KMS-11 (cell line): Measurements from ENCODE around the gene SZRD1.
"Not testable (repeated sequence)": the region's sequence is repeated elsewhere in the genome, so short reads cannot be mapped to it uniquely, and the experiment has no call there.

Experiments used
- H2AFZ ChIP-seq: fragments of 200-600 bp; sonication (generic); 2 replicates; pipeline ENCODE4 v1.6.1; 2016; ENCODE audit warnings: antibody characterized with exemption, mixed run types, low read depth
- H3K27ac ChIP-seq: fragments of 200-600 bp; sonication (generic); 2 replicates; pipeline ENCODE4 v1.6.1; 2016; ENCODE audit warnings: mild to moderate bottlenecking, mixed run types
- H3K27me3 ChIP-seq: fragments of 200-600 bp; sonication (generic); 2 replicates; pipeline ENCODE4 v1.6.1; 2017; ENCODE audit warnings: mild to moderate bottlenecking, low read depth, mixed run types, moderate library complexity; ENCODE audit not compliant: insufficient read depth
- H3K36me3 ChIP-seq: fragments of 200-600 bp; sonication (generic); 2 replicates; pipeline ENCODE4 v1.6.1; 2017; ENCODE audit warnings: mild to moderate bottlenecking, mixed run types; ENCODE audit not compliant: insufficient read depth
- H3K4me1 ChIP-seq: fragments of 200-600 bp; sonication (generic); 2 replicates; pipeline ENCODE4 v1.6.1; 2016; ENCODE audit warnings: mild to moderate bottlenecking, low read depth, mixed run types; ENCODE audit not compliant: poor library complexity, severe bottlenecking
- H3K4me2 ChIP-seq: fragments of 200-600 bp; sonication (generic); 2 replicates; pipeline ENCODE4 v1.7.0; 2016; ENCODE audit warnings: mild to moderate bottlenecking, mixed run types
- H3K4me3 ChIP-seq: fragments of 200-600 bp; sonication (generic); IDR thresholded peaks from 2 replicates; pipeline ENCODE4 v1.6.1; 2017; ENCODE audit warnings: low read depth, low read length, mixed read lengths; ENCODE audit not compliant: insufficient read depth
- H3K79me2 ChIP-seq: fragments of 200-600 bp; sonication (generic); 2 replicates; pipeline ENCODE4 v1.6.1; 2016; ENCODE audit warnings: low read depth, mixed run types; ENCODE audit not compliant: insufficient read depth
- H3K9ac ChIP-seq: fragments of 200-600 bp; sonication (generic); 2 replicates; pipeline ENCODE4 v1.6.1; 2016; ENCODE audit warnings: mild to moderate bottlenecking, mixed run types
- H4K20me1 ChIP-seq: fragments of 200-600 bp; sonication (generic); 2 replicates; pipeline ENCODE4 v1.6.1; 2016; ENCODE audit warnings: mild to moderate bottlenecking, mixed run types; ENCODE audit not compliant: insufficient read depth
- CTCF ChIP-seq: fragments of 200-600 bp; sonication (generic); conservative IDR thresholded peaks from 2 replicates; pipeline ENCODE4 v1.6.1; 2017; ENCODE audit warnings: low read depth, mild to moderate bottlenecking, antibody characterized with exemption, low read length, moderate library complexity, mixed read lengths

Gene SZRD1

DNA sequence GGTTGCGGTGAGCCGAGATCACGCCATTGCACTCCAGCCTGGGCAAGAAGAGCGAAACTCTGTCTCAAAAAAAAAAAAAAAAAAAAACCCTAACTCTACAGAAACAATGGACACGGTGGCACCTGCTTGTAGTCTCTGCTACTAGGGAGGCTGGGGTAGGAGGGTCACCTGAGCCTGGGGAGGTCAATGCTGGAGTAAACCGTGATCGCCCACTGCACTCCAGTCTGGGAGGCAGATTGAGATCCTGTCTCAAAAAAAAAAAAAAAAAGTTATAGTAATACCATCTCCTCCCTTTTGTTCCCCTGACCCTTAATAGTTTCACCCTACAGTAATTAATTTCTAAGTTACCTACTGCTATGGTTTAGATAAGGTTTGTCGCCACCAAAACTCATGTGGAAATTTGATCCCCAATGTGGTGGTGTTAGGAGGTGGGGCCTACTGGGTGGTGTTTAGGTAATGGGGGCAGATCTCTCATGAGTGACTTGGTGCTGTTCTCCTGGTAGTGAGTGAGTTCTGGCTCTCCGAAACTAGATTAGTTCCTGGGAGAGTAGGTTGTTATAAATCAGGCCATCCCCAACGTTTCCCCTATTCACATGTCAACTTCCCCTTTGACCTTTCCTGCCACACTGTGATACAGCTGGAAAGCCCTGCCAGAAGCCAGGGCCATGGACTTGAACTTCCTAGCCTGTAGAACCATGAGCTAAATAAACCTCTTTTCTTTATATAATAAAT, 24.5 kb upstream of the SZRD1 start:
- H3K36me3 ChIP-seq = no peaks in the 10 kb centered on the region
- no peak overlapping the region for H3K4me3 ChIP-seq
- H3K27ac ChIP-seq = no peak overlapping the region
- no peak overlapping the region for H3K4me2 ChIP-seq
- H3K79me2 ChIP-seq = peaks cover 60% of the 10 kb centered on the region; the same call in 1 of the 2 replicates
- H4K20me1 ChIP-seq = no peaks in the 10 kb centered on the region
- no peak for TF ChIP-seq CTCF
- H3K4me1 ChIP-seq = no peaks in the 10 kb centered on the region
- no peak overlapping the region for H2AFZ ChIP-seq
- no peak overlapping the region for H3K9ac ChIP-seq
- no peaks in the 10 kb centered on the region for H3K27me3 ChIP-seq

GRCh38 chr1:16343276-16343675, 23.8 kb upstream of the SZRD1 start:
- not testable (repeated sequence) for H3K9ac ChIP-seq, H3K4me3 ChIP-seq, H3K27me3 ChIP-seq, H3K4me2 ChIP-seq, H4K20me1 ChIP-seq, H3K36me3 ChIP-seq, H2AFZ ChIP-seq, H3K4me1 ChIP-seq, H3K27ac ChIP-seq
- peaks cover 67% of the 10 kb centered on the region; the same call in 1 of the 2 replicates for H3K79me2 ChIP-seq

- no peaks in the 10 kb centered on the region for H3K36me3 ChIP-seq
- H4K20me1 ChIP-seq = no peaks in the 10 kb centered on the region
- TF ChIP-seq CTCF = no peak
- H3K27ac ChIP-seq = no peak overlapping the region
- H3K4me1 ChIP-seq = peaks cover 24% of the 10 kb centered on the region
- no peak overlapping the region for H2AFZ ChIP-seq
- H3K4me2 ChIP-seq = no peak overlapping the region
- H3K4me3 ChIP-seq = no peak overlapping the region
- peaks cover 82% of the 10 kb centered on the region for H3K79me2 ChIP-seq
- H3K27me3 ChIP-seq = no peaks in the 10 kb centered on the region
- no peak overlapping the region for H3K9ac ChIP-seq
Measured at GRCh38 chr1:16348414-16349182, 18.4 kb upstream of the SZRD1 start.

DNA sequence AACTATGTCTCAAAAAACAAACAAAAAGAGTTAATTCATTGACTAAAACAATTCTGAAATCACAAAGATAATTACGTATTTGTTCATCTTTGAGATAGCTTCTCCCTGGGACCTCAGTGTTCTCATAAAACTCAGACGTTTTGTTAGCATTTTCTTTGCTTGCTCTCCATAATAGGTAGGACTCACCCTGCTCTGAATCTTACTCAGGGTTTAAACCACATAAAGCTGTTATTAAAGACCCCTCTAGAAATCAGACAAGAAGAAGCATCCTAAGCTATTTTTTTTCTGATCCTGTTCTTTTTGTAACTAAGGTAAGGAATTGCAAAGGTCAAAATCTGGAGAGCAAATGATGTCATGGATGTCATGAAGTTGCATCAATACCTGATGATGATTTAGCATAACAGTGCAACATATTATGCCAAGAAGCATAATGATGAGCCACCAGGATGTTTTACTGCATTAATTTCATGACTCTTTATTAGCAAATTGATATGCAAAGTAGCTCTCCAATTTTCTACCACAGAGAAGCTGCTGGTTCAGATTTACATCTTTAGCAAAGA, 17.1 kb upstream of the SZRD1 start:
- Histone ChIP-seq H3K4me1 (peaks cover 24% of the 10 kb centered on the region), H3K27me3 (no peaks in the 10 kb centered on the region), H4K20me1 (no peaks in the 10 kb centered on the region), H3K9ac (no peak overlapping the region), H3K4me3 (no peak overlapping the region), H3K36me3 (no peaks in the 10 kb centered on the region), H2AFZ (no peak overlapping the region), H3K27ac (no peak overlapping the region), H3K4me2 (peak overlapping the region; percentile 86), H3K79me2 (peaks cover 71% of the 10 kb centered on the region)
- TF ChIP-seq CTCF = no peak
